Activated T-cell treated with anti-CD3 and anti-CD28 coated beads, Interleukin-2, amount 50 U/mL, for 72 hours (primary cell): Measurements from ENCODE around the gene CAV1. TPM values are rescaled to one million over a fixed set of nuclear protein-coding genes. Genes with fewer than 3 reads are reported as not detected.
A peak's percentile ranks its signal among the peaks of the same experiment; 100 is the strongest.

Source experiments
- ATAC-seq, 2 donors: fragments of 150-1000 bp; cut with Tn5 transposase; replicated peaks in 1 of 2; 2 replicates each; pipeline ENCODE4 v1.10.0; 2021; ENCODE audit warnings: moderate library complexity in 2 of 2, mild to moderate bottlenecking in 1 of 2
- DNase-seq, 2 donors: peaks; one replicate each; pipeline ENCODE4 v3.0.0; 2021 to 2022; ENCODE audit warnings: mixed read lengths in 1 of 2
- H3K27ac Mint-ChIP-seq: one replicate; pipeline ENCODE4 v1.8.0; 2022; ENCODE audit warnings: mild to moderate bottlenecking, moderate library complexity, mixed read lengths
- H3K27me3 Mint-ChIP-seq: one replicate; pipeline ENCODE4 v1.8.0; 2022; ENCODE audit warnings: low read depth, mixed read lengths
- H3K36me3 Mint-ChIP-seq, 2 donors: one replicate each; pipeline ENCODE4 v1.8.0; 2022; ENCODE audit warnings: mixed read lengths in 2 of 2, mild to moderate bottlenecking in 1 of 2; ENCODE audit not compliant: insufficient read depth in 2 of 2
- H3K4me1 Mint-ChIP-seq: one replicate; pipeline ENCODE4 v1.8.0; 2022; ENCODE audit warnings: low read depth, mixed read lengths
- H3K4me3 Mint-ChIP-seq, 2 donors: one replicate each; pipeline ENCODE4 v1.8.0; 2022; ENCODE audit warnings: mild to moderate bottlenecking in 2 of 2, mixed read lengths in 2 of 2, moderate library complexity in 2 of 2
- H3K9me3 Mint-ChIP-seq, 2 donors: one replicate each; pipeline ENCODE4 v1.8.0; 2022; ENCODE audit warnings: mixed read lengths in 2 of 2
- total RNA-seq, 2 donors: library from RNA; stranded (reverse); gene quantifications; one replicate each; pipeline ENCODE4 v1.2.3, GENCODE V29; 2022

The CAV1 gene
- total RNA-seq, 2 donors from 2014 or later: 0.25 to 2.7 TPM

- no peak overlapping the region for H3K4me3 Mint-ChIP-seq
- ATAC-seq (no peak), DNase-seq (no peak)
Measured at GRCh38 chr7:116527521-116527920, 2.7 kb downstream of the CAV1 start.

DNA sequence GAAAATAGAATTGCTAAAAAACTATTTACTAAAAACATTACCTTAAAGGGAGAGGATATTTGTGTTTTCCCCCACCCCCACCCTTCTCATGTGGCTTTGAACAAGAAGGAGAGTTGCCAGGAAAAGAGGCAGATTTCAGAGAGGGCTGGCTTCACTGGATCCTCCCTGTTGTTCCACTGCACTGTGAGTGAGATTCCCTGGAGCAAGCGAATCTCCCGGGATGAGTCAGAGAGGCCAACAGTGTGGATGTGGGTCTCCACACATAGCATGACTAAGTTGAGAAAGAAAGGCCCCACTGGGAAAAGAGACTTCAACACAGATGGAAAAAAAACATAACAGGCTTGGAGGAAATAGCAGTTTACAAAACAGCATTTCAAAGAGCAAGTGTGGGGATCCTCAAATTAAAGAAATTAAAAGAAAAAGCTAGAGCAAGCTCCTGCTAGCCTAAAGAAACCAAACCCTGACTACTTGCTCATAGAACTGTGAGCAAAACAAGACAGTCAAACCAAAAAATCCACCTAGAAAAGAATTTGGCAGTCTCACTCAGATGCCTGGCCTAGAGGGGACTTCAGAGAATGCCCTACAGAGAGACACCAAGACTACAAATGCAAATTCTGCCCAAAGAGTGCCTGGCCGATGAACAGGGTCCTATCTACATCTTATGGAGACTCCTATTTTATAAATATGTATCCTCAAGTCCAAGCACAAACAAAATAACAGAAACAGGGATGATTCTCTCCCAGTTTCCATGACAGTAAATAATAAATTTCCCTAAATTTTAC is 3.4 kb downstream of the CAV1 start:
- DNase-seq (no peak), ATAC-seq (no peak)
- no peaks in the 10 kb centered on the region for H3K36me3 Mint-ChIP-seq
- H3K27ac Mint-ChIP-seq: no peak overlapping the region
- peaks cover 29% of the 10 kb centered on the region for H3K4me1 Mint-ChIP-seq
- H3K4me3 Mint-ChIP-seq: no peak overlapping the region
- no peaks in the 10 kb centered on the region for H3K9me3 Mint-ChIP-seq
- peaks cover 77% of the 10 kb centered on the region for H3K27me3 Mint-ChIP-seq

More at GRCh38 chr7:116527521-116527920, 2.7 kb downstream of the CAV1 start:
- Mint-ChIP-seq H3K4me1 (peaks cover 29% of the 10 kb centered on the region), H3K27ac (no peak overlapping the region), H3K27me3 (peaks cover 79% of the 10 kb centered on the region), H3K36me3 (no peaks in the 10 kb centered on the region), H3K9me3 (no peaks in the 10 kb centered on the region)

GRCh38 chr7:116529250-116529649 is 4.4 kb downstream of the CAV1 start:
- peaks cover 29% of the 10 kb centered on the region for H3K4me1 Mint-ChIP-seq
- H3K36me3 Mint-ChIP-seq: no peaks in the 10 kb centered on the region
- H3K4me3 Mint-ChIP-seq: no peak overlapping the region
- DNase-seq (no peak), ATAC-seq (no peak)
- H3K9me3 Mint-ChIP-seq: no peaks in the 10 kb centered on the region
- no peak overlapping the region for H3K27ac Mint-ChIP-seq
- H3K27me3 Mint-ChIP-seq: peaks cover 66% of the 10 kb centered on the region

DNA sequence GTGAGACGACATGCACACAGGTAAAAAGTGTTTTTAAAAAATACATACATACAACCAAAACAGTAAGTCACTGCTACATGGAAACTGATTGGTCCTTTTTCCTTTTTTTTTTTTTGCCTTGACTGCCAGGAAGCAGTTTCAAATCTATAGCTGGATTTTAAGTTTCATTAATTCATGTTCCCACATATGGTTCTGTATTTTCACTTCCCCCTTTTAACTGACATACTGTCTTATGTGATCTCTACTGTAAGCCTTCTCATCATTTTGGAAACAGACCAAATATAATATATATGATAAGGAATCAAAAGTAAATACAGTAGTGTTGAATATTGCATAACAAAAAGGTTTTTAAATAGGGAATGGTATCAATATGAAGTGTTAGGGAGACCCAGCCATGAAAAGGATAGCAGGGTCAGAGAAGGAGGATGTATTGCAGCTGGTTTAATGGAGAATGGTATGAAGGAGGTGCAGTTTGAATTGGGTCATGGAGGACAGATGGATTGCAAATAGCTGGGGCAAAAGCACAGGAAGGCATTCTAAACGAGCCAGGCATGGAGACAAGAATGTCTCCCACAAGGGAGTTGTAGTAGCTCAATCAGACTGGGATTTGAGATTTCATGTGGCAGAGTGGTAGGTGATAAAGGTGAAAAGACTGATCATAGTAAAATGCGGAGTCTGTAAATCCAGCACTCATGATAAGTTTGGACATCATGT is 5.4 kb downstream of the CAV1 start:
- Mint-ChIP-seq H3K36me3 (no peaks in the 10 kb centered on the region), H3K4me3 (no peak overlapping the region), H3K27ac (no peak overlapping the region), H3K4me1 (peaks cover 21% of the 10 kb centered on the region), H3K9me3 (no peaks in the 10 kb centered on the region), H3K27me3 (peaks cover 56% of the 10 kb centered on the region)
- no peak for ATAC-seq
- no peak for DNase-seq

GRCh38 chr7:116532102-116532688 is 7.4 kb downstream of the CAV1 start:
- no peaks in the 10 kb centered on the region for H3K36me3 Mint-ChIP-seq
- no peak overlapping the region for H3K27ac Mint-ChIP-seq
- no peak overlapping the region for H3K4me3 Mint-ChIP-seq
- DNase-seq (no peak), ATAC-seq (no peak)
- peaks cover 38% of the 10 kb centered on the region for H3K27me3 Mint-ChIP-seq
- H3K9me3 Mint-ChIP-seq: no peaks in the 10 kb centered on the region
- H3K4me1 Mint-ChIP-seq: peaks cover 7% of the 10 kb centered on the region

DNA sequence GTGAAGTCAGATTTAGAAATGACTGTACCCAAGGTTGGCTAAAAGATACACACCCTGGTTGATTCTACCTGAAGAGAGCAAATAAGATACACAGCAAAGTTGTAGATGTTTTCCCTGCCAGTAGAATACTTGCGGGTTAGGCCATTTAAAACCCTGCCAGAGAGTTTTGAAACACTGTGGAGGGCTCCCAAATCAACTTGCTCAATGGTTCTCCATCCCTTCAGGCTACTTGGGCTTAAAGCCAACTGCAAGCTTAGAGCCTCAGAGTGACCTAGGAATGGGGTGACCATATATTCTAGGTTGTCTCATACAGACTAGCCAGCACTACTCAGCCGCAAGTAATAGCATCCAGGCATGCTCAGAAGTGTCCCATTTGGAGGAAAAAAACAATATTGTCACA is 10.0 kb downstream of the CAV1 start:
- Mint-ChIP-seq H3K4me3 (no peak overlapping the region), H3K4me1 (no peaks in the 10 kb centered on the region), H3K36me3 (peaks cover 0 to 4% of the 10 kb centered on the region in 2 donors), H3K27me3 (peaks cover 42% of the 10 kb centered on the region), H3K27ac (no peak overlapping the region), H3K9me3 (peaks cover 0 to 1% of the 10 kb centered on the region in 2 donors)
- DNase-seq: no peak
- ATAC-seq: no peak

DNA sequence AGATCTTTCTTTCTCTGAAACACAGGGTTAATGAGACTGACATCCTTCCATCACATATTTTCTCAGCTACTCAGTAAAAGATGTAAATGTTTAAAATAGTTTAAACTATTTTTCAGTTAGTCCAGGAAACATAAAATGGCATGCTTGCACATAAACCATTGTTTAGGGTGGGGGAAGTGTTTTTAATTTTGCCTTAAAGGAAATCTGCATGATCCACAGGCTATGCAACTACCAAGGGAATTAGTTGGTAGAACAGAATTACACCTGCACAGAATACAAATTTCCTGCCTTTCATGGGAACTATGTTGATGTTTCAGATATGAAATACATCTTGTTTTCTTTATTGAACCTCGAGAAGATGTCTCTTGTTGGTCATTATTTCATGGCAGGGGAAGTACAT is 10.6 kb downstream of the CAV1 start:
- DNase-seq (no peak), ATAC-seq (no peak)
- Mint-ChIP-seq H3K9me3 (peaks cover 0 to 1% of the 10 kb centered on the region in 2 donors), H3K4me3 (no peak overlapping the region), H3K4me1 (no peaks in the 10 kb centered on the region), H3K27ac (no peak overlapping the region), H3K27me3 (peaks cover 35% of the 10 kb centered on the region), H3K36me3 (peaks cover 0 to 4% of the 10 kb centered on the region in 2 donors)

- Mint-ChIP-seq H3K4me1 (no peaks in the 10 kb centered on the region), H3K4me3 (no peak overlapping the region), H3K27ac (no peak overlapping the region), H3K9me3 (peaks cover 0 to 1% of the 10 kb centered on the region in 2 donors), H3K36me3 (peaks cover 0 to 4% of the 10 kb centered on the region in 2 donors), H3K27me3 (peaks cover 29% of the 10 kb centered on the region)
- ATAC-seq (no peak), DNase-seq (no peak)
Measured at GRCh38 chr7:116538138-116538537, 13.3 kb downstream of the CAV1 start.

GRCh38 chr7:116539879-116540278 is 15.0 kb downstream of the CAV1 start:
- Mint-ChIP-seq H3K9me3 (peaks cover 0 to 1% of the 10 kb centered on the region in 2 donors), H3K4me1 (no peaks in the 10 kb centered on the region), H3K27ac (no peak overlapping the region), H3K36me3 (peaks cover 0 to 4% of the 10 kb centered on the region in 2 donors), H3K27me3 (peaks cover 29% of the 10 kb centered on the region), H3K4me3 (no peak overlapping the region)
- ATAC-seq (no peak), DNase-seq (no peak)

- Mint-ChIP-seq H3K36me3 (peaks cover 0 to 4% of the 10 kb centered on the region in 2 donors), H3K27ac (no peak overlapping the region), H3K27me3 (peaks cover 29% of the 10 kb centered on the region), H3K9me3 (peaks cover 0 to 1% of the 10 kb centered on the region in 2 donors), H3K4me1 (no peaks in the 10 kb centered on the region), H3K4me3 (no peak overlapping the region)
- no peak for ATAC-seq
- DNase-seq: no peak
Measured at GRCh38 chr7:116540743-116541142, 15.9 kb downstream of the CAV1 start.

DNA sequence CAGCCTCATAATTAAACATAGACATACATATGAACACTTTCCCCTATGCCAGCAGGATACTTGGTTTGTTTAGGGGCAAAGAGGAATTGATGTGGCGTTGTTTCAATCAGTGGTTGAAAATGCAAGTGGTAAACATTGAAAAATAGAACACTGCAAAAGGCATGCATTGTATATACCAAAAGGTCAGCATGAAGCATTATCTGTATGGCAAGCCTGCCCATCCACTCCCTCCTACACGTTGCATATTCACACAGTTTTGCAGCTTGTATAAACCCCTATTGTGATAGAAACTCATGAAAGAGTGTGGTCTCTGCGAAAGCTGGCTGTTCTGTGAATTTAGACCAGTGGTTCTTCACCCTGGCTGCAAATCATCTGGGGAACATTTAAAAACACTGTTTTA is 17.1 kb downstream of the CAV1 start:
- H3K4me3 Mint-ChIP-seq: no peak overlapping the region
- peaks cover 29% of the 10 kb centered on the region for H3K27me3 Mint-ChIP-seq
- no peaks in the 10 kb centered on the region for H3K4me1 Mint-ChIP-seq
- H3K27ac Mint-ChIP-seq: no peak overlapping the region
- H3K9me3 Mint-ChIP-seq: peaks cover 0 to 1% of the 10 kb centered on the region in 2 donors
- ATAC-seq: no peak
- H3K36me3 Mint-ChIP-seq: peaks cover 0 to 4% of the 10 kb centered on the region in 2 donors
- no peak for DNase-seq

DNA sequence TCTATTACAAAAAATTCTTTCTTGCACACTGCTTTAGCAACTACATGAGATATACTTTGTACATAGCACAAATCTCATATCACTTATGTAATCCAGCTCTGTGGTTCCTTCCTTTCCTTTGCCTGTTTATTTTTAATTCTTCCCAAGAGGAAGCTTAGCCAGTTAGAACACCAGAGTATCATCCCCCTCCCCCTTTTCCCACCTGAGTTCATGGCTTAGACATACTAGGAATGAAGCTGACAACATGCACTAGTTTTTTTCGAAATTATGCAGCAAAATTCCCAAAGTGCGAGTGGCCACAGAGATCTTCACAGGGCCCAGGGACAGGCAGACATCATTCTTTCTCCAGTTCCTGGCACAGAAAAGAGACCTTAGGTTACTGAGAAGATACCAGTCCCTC is 17.8 kb downstream of the CAV1 start:
- Mint-ChIP-seq H3K4me3 (no peak overlapping the region), H3K27me3 (peaks cover 29% of the 10 kb centered on the region), H3K4me1 (no peaks in the 10 kb centered on the region), H3K9me3 (peaks cover 0 to 1% of the 10 kb centered on the region in 2 donors), H3K27ac (no peak overlapping the region), H3K36me3 (peaks cover 0 to 4% of the 10 kb centered on the region in 2 donors)
- ATAC-seq (no peak), DNase-seq (no peak)

DNA sequence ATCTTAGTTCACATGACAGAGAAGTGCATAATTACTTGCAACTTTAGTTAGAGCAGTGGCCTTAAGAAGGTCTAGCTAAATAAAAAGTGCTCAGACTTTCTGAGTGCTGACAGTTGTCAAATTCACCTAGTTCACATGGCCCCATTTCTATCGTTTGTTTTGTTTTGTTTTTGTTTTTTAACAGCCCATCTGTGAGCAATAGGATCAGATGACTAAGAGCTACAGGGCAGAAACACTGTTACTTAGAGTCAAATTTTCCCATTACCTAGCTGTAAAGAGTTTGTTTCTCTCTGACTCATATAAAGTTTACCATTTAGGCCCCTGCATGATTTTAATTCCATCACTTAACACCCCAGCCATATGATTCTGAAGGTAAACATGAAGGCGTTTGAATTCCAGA is 18.8 kb downstream of the CAV1 start:
- peaks cover 0 to 1% of the 10 kb centered on the region in 2 donors for H3K9me3 Mint-ChIP-seq
- H3K36me3 Mint-ChIP-seq: peaks cover 0 to 4% of the 10 kb centered on the region in 2 donors
- no peak overlapping the region for H3K27ac Mint-ChIP-seq
- H3K4me3 Mint-ChIP-seq: no peak overlapping the region
- H3K27me3 Mint-ChIP-seq: peaks cover 28% of the 10 kb centered on the region
- ATAC-seq (peak; percentile 52 to 68), DNase-seq (no peak)
- H3K4me1 Mint-ChIP-seq: no peaks in the 10 kb centered on the region
